Fibroblast of mammary gland (primary cell): ENCODE data around the gene AMER3.

Experiments
- DNase-seq: peaks from one replicate; pipeline ENCODE4 v3.0.0-alpha.2; 2010; ENCODE audit warnings: low read depth
- H3K4me3 ChIP-seq: 2 replicates; pipeline ENCODE4 v1.5.1; 2011; ENCODE audit warnings: low read depth, mild to moderate bottlenecking, low read length, moderate library complexity; ENCODE audit not compliant: control insufficient read depth
- CTCF ChIP-seq: conservative IDR thresholded peaks from 2 replicates; pipeline ENCODE4 v1.5.1; 2011; ENCODE audit warnings: low read depth, low read length, inconsistent platforms; ENCODE audit not compliant: control insufficient read depth, insufficient read depth

AMER3 gene

GRCh38 chr2:130795431-130795830, 40.1 kb downstream of the AMER3 start:
- no peak for TF ChIP-seq CTCF
- DNase-seq = no peak
- H3K4me3 ChIP-seq = no peak overlapping the region

- no peak for DNase-seq
- TF ChIP-seq CTCF = no peak
- H3K4me3 ChIP-seq = no peak overlapping the region
These were observed 41.0 kb downstream of the AMER3 start for GRCh38 chr2:130796290-130796689.

- peak overlapping the region; percentile 60 for H3K4me3 ChIP-seq
- TF ChIP-seq CTCF = peak; percentile 55
- DNase-seq = peak; percentile 71
These were observed 42.4 kb downstream of the AMER3 start for GRCh38 chr2:130797493-130798435.

GRCh38 chr2:130798472-130799218, 43.3 kb downstream of the AMER3 start:
- no peak for DNase-seq
- peak overlapping the region; percentile 60 for H3K4me3 ChIP-seq
- no peak for TF ChIP-seq CTCF

GRCh38 chr2:130799295-130799694, 44.0 kb downstream of the AMER3 start:
- no peak overlapping the region for H3K4me3 ChIP-seq
- no peak for TF ChIP-seq CTCF
- no peak for DNase-seq

- TF ChIP-seq CTCF = no peak
- DNase-seq = no peak
- H3K4me3 ChIP-seq = no peak overlapping the region
These were observed 50.3 kb downstream of the AMER3 start for GRCh38 chr2:130805613-130806012.
